Measurements from ENCODE around the gene GLO1. TPM values are rescaled to one million over a fixed set of nuclear protein-coding genes. Genes with fewer than 3 reads are reported as not detected.

Gene GLO1
- total and polyA plus RNA-seq, 9 of the 15 experiments (the other 6 are each of a cell fraction or from before 2014, with no cell fraction given) = 155 to 331 (median 203) TPM

- Histone ChIP-seq H3K9me3 (replicated peaks; ENCODE audit: control insufficient read depth, insufficient read depth, low read depth, low read length) (no peaks in the 10 kb centered on the region; the same call in 1 of the 2 replicates), H3K79me2 (ENCODE audit: control insufficient read depth, insufficient read depth, low read length) (no peaks in the 10 kb centered on the region), H3K4me2 (ENCODE audit: insufficient read depth, low read length) (no peak overlapping the region), H3K9me1 (ENCODE audit: control insufficient read depth, insufficient read depth, low read length) (no peaks in the 10 kb centered on the region), H3K27ac (ENCODE audit: extremely low read depth, low read depth, low read length) (no peak overlapping the region), H3K4me3 (no peak overlapping the region), H3K36me3 (ENCODE audit: control insufficient read depth, insufficient read depth, low read length) (no peaks in the 10 kb centered on the region), H3K27me3 (ENCODE audit: control insufficient read depth in 2 of 2, insufficient read depth in 2 of 2, low read length in 2 of 2) (peaks cover 9% of the 10 kb centered on the region in 2 experiments), H4K20me1 (replicated peaks; ENCODE audit: control insufficient read depth, insufficient read depth, low read length) (no peaks in the 10 kb centered on the region), H3K4me1 (replicated peaks in 1 of 2; ENCODE audit: control insufficient read depth in 2 of 2, insufficient read depth in 2 of 2, low read length in 2 of 2) (no peaks in the 10 kb centered on the region), H2AFZ (ENCODE audit: low read depth, low read length) (no peak overlapping the region), H3K9ac (ENCODE audit: insufficient read depth in 1 of 2, low read depth in 2 of 2, low read length in 2 of 2) (no peak overlapping the region)
- POLR2A ChIA-PET = no interaction called here
- TF ChIP-seq CHD2 (IDR thresholded peaks at IDR 0.05; ENCODE audit: low read depth, low read length) (no peak), ESRRA (IDR thresholded peaks at IDR 0.05; ENCODE audit: borderline replicate concordance, low read depth) (no peak), DEAF1 (CRISPR knock-in tag; IDR thresholded peaks at IDR 0.05) (no peak), THAP7 (CRISPR knock-in tag; IDR thresholded peaks at IDR 0.05) (no peak), TFE3 (CRISPR knock-in tag; IDR thresholded peaks at IDR 0.05) (0 out of 2 replicates have a peak, but pooled peaks have one; percentile 8)
- in situ Hi-C loops (cut with MboI) = no loop called here
- FAIRE-seq (no peak), DNase-seq (ENCODE audit: extremely low read depth in 1 of 4, low spot score in 3 of 4) (no peak), ATAC-seq (no peak)
- CTCF ChIA-PET (ENCODE audit: low intra/inter-chr PET ratio) = no interaction called here
- intact Hi-C loops (cut with micrococcal nuclease) = no loop called here
- BruUV-seq (replicated peaks) = no TSS peak
- WGBS (ENCODE audit: insufficient coverage, low coverage, missing lambda C conversion rate) = 0% methylated on average over 5 of the region's 5 CpGs
Observed at GRCh38 chr6:38650207-38650752, 52.7 kb downstream of the GLO1 start.
